Left cardiac atrium (tissue), 2 donors: Measurements from ENCODE around the gene HNRNPCL1. TPM values are rescaled to one million over a fixed set of nuclear protein-coding genes. Genes with fewer than 3 reads are reported as not detected.

Experiments
- total RNA-seq, 2 donors: library from RNA; stranded (reverse); fragmentation: NEBNext Ultra II Directional; extraction: Animal tissue kit (Norgen Biotek cat#: 25700); gene quantifications; one replicate each; pipeline ENCODE4 v1.2.1, GENCODE V29; 2021
- donor health status: DM: no; HTN: yes; CAD: no; lungs with severe emphysema.
- donor health status: DM: yes; HTN: yes; CAD: no.

HNRNPCL1 gene
- total RNA-seq, 2 donors from 2014 or later = not detected

Other genes starting within 250 kb of the HNRNPCL1 start
- gene DHRS3, start 230.5 kb downstream of the HNRNPCL1 start, total RNA-seq = 100 to 1,000 TPM in 1 of 2 donors, 10 to 100 TPM in 1; 74.3 to 106 TPM
- not detected for gene AADACL4, start 204.6 kb downstream of the HNRNPCL1 start, total RNA-seq
- gene AADACL3, start 132.6 kb downstream of the HNRNPCL1 start, total RNA-seq = under 1 TPM; 0.09 to 0.18 TPM
- not detected for gene CFAP107, start 102.5 kb downstream of the HNRNPCL1 start, total RNA-seq
- not detected for gene PRAMEF12, start 75.0 kb downstream of the HNRNPCL1 start, total RNA-seq
- not detected for gene PRAMEF1, start 57.3 kb downstream of the HNRNPCL1 start, total RNA-seq
- not detected for gene PRAMEF11, start 17.3 kb downstream of the HNRNPCL1 start, total RNA-seq
- gene PRAMEF2, start 8.4 kb upstream of the HNRNPCL1 start, total RNA-seq = not detected
- gene PRAMEF4, start 37.5 kb upstream of the HNRNPCL1 start, total RNA-seq = not detected
- gene PRAMEF10, start 49.5 kb upstream of the HNRNPCL1 start, total RNA-seq = not detected
- not detected for gene PRAMEF7, start 67.9 kb upstream of the HNRNPCL1 start, total RNA-seq
- not detected for gene PRAMEF6, start 98.9 kb upstream of the HNRNPCL1 start, total RNA-seq
- gene PRAMEF27, start 207.9 kb upstream of the HNRNPCL1 start, total RNA-seq = not detected
- gene HNRNPCL3, start 212.0 kb upstream of the HNRNPCL1 start, total RNA-seq = not detected
- gene PRAMEF25, start 222.1 kb upstream of the HNRNPCL1 start, total RNA-seq = not detected